ENCODE data around the gene LUZP2.

Gene LUZP2

DNA sequence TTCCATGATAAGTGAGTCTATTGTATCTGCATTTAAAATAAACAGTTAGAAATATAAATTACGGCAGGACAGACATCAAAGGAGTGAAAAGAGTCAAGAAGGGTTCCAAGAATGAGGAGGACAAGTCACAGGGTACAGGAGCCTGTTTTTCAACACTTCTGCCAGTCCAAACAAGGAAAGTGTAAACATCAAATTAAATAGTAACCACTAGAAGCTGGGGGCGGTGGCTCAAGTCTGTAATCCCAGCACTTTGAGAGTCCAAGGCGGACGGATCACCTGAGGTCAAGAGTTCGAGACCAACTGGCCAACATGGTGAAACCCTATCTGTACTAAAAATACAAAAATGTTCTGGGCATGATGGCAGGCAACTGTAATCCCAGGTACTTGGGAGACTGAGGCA lies 219.6 kb downstream of the LUZP2 start:
- DNase-seq (ENCODE audit: low spot score), result no peak
- TF ChIP-seq, protein P1, sequence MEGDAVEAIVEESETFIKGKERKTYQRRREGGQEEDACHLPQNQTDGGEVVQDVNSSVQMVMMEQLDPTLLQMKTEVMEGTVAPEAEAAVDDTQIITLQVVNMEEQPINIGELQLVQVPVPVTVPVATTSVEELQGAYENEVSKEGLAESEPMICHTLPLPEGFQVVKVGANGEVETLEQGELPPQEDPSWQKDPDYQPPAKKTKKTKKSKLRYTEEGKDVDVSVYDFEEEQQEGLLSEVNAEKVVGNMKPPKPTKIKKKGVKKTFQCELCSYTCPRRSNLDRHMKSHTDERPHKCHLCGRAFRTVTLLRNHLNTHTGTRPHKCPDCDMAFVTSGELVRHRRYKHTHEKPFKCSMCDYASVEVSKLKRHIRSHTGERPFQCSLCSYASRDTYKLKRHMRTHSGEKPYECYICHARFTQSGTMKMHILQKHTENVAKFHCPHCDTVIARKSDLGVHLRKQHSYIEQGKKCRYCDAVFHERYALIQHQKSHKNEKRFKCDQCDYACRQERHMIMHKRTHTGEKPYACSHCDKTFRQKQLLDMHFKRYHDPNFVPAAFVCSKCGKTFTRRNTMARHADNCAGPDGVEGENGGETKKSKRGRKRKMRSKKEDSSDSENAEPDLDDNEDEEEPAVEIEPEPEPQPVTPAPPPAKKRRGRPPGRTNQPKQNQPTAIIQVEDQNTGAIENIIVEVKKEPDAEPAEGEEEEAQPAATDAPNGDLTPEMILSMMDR (conservative IDR thresholded peaks at IDR 0.05; ENCODE audit: low read depth), result no peak
- H3K27ac ChIP-seq, result no peak overlapping the region
- ChIA-PET POLR2A (ENCODE audit: low non-redundant PET) (no interaction called here), CTCF (interaction anchor here (0.6 kb wide), 1 partner anchor 80 kb away, joined by 5 read pairs; no protein-coding TSS in a partner anchor)

DNA sequence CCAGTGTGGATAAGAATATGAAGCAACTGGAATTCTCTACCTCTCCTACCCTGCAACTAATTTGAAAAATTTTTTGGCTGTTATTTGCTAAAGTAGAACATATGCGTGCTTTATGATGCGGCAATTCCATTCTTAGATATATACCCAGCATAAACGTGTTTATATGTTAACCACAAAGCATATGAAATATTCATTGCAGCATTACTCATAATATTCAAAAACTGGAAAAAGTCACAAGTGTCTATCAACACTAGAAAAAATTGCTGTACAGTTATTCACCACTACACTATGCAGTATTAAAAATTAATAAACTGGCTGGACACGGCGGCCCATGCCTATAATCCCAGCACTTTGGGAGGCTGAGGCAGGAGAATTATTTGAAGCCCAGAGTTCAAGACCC lies 226.4 kb downstream of the LUZP2 start:
- H3K27ac ChIP-seq, result no peak overlapping the region
- ChIA-PET CTCF (no interaction called here), POLR2A (ENCODE audit: low non-redundant PET) (no interaction called here)
- TF ChIP-seq, protein P1 (conservative IDR thresholded peaks at IDR 0.05; ENCODE audit: low read depth), result no peak
- DNase-seq (ENCODE audit: low spot score), result no peak

DNA sequence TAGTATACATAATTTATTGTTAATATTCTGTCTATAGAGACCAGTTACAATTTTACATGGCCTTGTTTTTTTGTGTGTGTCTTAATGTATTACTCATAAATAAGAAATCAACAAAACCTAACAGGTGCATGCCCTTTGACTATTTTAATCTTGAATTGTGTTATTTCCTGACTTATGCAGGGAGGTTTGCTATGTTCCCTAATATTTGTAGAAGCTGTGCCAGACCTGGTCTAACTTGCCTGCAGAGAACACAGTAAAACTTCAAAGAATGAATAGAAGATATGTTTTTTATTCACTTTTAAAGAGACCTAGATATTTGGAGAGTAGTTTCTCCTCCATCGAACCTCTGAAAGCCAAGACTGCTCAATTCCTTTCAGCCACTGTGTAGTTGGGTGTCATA lies 234.7 kb downstream of the LUZP2 start:
- TF ChIP-seq, protein P1 (conservative IDR thresholded peaks at IDR 0.05; ENCODE audit: low read depth), result no peak
- DNase-seq (ENCODE audit: low spot score), result no peak
- ChIA-PET CTCF (no interaction called here), POLR2A (ENCODE audit: low non-redundant PET) (no interaction called here)
- no peak overlapping the region for H3K27ac ChIP-seq

DNA sequence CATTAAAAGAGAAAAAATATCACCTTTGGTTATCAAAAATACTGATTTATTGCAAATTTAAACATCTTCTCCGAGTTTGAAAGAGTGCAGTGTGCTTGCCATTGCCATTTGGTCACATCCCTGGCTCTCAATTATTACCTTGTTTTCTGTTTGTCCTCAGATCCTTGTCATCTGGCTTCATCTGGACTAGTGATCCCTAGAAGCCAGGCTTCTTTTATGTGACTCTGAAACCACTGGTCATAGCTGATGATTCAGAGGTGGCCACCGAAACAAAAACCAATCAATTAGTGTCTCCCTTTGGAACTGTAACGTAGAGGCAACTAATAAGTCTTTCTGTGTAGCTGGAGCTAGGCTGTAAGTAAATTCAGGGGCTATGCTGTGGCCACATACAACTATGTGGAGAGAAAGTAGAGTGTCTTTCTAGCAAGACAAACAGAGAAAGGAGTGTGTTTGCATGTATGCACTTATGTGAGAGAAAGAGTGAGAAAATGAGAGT lies 237.9 kb downstream of the LUZP2 start:
- ChIA-PET CTCF (no interaction called here), POLR2A (ENCODE audit: low non-redundant PET) (no interaction called here)
- TF ChIP-seq, protein P1 (conservative IDR thresholded peaks at IDR 0.05; ENCODE audit: low read depth), result no peak
- H3K27ac ChIP-seq, result no peak overlapping the region
- DNase-seq (ENCODE audit: low spot score), result no peak

GRCh38 chr11:24738972-24739371 lies 242.1 kb downstream of the LUZP2 start:
- POLR2A ChIA-PET (ENCODE audit: low non-redundant PET), result no interaction called here
- TF ChIP-seq, protein P1 (conservative IDR thresholded peaks at IDR 0.05; ENCODE audit: low read depth), result no peak
- H3K27ac ChIP-seq, result no peak overlapping the region
- DNase-seq (ENCODE audit: low spot score), result no peak
- CTCF ChIA-PET, result no interaction called here

- CTCF ChIA-PET, result no interaction called here
- DNase-seq (ENCODE audit: low spot score), result no peak
- TF ChIP-seq, protein P1 (conservative IDR thresholded peaks at IDR 0.05; ENCODE audit: low read depth), result no peak
- H3K27ac ChIP-seq, result no peak overlapping the region
- POLR2A ChIA-PET (ENCODE audit: low non-redundant PET), result no interaction called here
Observed at GRCh38 chr11:24739637-24740036, 242.8 kb downstream of the LUZP2 start.

Data from RWPE1 (cell line).